H1 (cell line): ENCODE measurements around the gene EIF2B2. TPM values are rescaled to one million over a fixed set of nuclear protein-coding genes. Genes with fewer than 3 reads are reported as not detected.

Experiments
- ATF3 ChIP-seq: IDR thresholded peaks from 2 replicates; pipeline ENCODE4 v1.6.1; 2011; ENCODE audit warnings: low read depth, mild to moderate bottlenecking, low read length; ENCODE audit not compliant: insufficient read depth
- SIRT6 ChIP-seq: IDR thresholded peaks from one replicate; pipeline ENCODE4 v1.7.1; 2012; ENCODE audit warnings: low read length, inconsistent platforms
- polyA plus RNA-seq, 7 experiments: library from polyadenylated mRNA; depleted of rRNA in 3 of 7; stranded (reverse) in 5 of 7; unstranded in 2 of 7; fragments of >200 nt in 5 of 7; fragments of 200-250 nt in 2 of 7; gene quantifications; 1 replicate in 5 of 7; 2 replicates in 1 of 7; 4 replicates in 1 of 7; pipeline versions ENCODE4 v1.2.1 to v1.2.3, GENCODE V29; 2011 to 2013; ENCODE audit warnings: missing spikeins in 2 of 7, mixed read lengths in 2 of 7
- total RNA-seq: library from RNA; stranded (reverse); fragmentation: NEBNext Ultra II Directional; extraction: Animal tissue kit (Norgen Biotek cat#: 25700); gene quantifications from 2 replicates; pipeline ENCODE4 v1.2.1, GENCODE V29; 2021

Gene EIF2B2
- total and polyA plus RNA-seq, 2 of the 8 experiments (the other 6 are each of a cell fraction or from before 2014, with no cell fraction given): 42.6 to 79.9 TPM

GRCh38 chr14:75051556-75051899, 48.8 kb downstream of the EIF2B2 start (continued):
- TF ChIP-seq SIRT6 (no peak), ATF3 (no peak)
